GM21367 (cell line): ENCODE data around the gene EVL.

ENCODE experiments used
- ATAC-seq: cut with Tn5 transposase; IDR thresholded peaks from one replicate; pipeline ENCODE4 v1.9.1; 2021; ENCODE audit not compliant: unreplicated experiment

Gene EVL

DNA sequence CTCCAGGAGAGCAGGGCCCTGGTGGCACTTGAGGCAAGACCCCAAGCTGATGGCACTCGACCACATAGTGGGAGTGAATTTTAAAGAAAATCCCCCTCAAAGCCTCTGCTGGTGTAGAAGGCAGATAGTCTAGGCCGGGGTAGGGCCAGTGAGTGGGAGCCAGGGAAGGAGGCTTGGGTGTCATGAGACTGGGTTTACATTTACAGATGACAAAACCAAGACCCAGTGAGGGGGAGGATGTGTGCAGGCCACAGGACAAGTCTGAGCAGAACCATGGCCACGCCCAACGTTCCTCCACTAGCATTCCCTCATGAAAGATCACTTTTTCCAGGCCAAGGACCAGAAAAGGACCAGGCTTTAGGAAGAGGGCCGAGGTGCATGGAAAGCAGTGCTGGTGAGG, 42.0 kb downstream of the EVL start:
- ATAC-seq: no peak

DNA sequence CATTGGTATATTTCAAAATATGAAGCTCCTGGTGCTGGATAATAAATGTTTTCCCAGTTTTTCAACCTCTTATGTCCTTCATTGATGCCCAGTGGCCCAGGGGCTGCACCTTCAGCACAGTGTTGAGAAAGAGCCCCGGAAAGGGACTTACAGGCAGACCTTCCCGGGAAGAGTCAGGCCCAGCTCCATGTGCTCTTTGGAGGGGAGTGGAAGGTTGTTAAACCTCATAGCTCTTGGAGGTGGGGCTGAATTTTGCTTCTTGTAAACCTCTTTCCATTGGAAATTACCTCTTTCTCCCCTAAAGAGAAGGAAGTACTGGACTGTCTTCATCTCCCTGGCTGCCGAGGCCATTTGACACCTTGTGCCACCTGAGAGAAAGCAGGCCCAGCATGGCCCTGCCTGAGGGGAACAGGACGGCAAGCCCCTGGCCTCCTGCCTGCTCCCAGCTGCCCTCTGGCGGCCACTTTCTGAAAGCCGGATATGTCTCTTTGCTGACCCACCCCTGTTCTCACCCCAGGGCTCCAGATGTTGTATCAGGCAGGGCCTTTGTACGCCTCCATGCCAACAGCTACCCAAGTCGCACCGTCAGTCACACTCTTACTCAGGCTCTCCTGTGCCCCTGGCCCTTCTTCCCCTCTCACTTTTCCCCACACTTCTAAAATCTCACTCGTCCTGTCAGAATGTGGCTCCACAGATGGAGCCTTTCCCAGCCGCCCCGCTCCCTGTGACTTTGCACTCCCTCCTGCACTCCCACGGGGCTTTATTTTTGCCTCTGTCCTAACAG, 43.0 kb downstream of the EVL start:
- ATAC-seq: no peak

DNA sequence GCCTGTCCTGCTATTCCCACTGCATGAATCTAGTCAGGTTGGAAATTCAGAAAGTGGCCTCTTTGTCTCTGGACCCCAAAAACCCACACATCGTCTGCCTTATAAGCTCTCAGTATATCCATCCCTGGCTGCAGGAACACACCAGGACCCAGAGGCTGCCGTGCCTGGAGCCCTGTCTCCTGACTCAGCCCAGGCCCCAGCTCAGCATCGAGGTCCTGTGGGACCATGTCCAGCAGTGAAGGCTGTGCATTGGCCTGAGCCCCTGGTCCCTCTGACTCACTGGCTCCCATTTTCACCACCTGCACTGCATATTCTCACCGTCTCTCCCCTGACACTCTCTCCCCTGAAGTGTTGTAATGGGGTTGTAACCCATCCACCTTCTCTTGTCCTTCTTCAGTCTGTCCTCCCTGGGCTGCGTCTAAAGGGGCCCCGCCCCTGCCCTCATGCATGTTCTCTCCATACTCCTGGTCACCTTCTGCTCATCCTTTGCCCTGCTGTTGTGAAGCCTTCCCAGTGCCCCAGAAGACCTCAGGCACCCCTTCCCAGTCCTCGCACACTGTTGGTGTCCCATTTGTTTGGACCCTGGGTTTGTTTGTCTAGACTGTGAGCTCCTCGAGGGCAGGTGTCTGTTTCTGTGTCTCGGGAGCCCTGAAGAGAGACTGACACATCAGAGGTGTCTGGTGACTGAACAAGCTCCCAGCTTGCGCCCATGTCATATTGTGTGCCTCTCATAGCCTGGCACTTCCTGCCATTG, 43.8 kb downstream of the EVL start:
- no peak for ATAC-seq

DNA sequence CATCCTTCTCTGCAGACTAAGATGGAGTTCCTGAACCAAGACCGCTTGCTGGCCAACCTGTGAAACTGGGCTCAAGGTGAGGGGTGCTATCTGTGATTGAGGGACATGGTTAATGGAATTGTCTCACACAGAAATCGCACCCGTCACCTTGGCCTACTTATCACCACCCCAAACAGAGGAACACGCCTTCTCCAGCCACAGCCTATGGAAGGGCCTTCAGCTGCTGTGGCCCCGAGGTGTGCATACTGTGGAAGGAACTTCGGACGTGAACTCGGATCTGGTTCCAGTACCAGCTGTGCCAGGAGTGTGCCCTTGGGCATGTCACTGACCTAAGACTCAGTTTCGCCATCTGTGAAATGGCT, 44.4 kb downstream of the EVL start:
- no peak for ATAC-seq

DNA sequence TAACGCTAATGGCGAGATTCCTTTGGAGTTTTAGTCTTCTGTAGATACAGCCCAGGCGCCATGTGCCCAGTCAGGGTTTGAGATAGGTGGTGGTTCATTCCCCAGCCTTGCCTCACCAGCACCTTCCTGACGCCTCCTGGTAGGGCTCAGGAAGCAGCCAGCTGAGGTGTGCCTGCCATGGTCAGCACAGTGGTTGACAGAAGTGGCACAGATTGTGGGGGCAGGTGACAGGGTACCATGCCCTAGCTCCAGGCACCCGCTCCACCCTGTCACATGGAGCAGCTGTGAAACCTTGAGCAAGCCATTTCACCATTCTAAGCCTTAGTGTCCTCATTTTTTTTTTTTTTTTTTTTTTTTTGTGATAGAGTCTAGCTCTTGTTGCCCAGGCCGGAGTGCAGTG, 45.6 kb downstream of the EVL start:
- no peak for ATAC-seq

DNA sequence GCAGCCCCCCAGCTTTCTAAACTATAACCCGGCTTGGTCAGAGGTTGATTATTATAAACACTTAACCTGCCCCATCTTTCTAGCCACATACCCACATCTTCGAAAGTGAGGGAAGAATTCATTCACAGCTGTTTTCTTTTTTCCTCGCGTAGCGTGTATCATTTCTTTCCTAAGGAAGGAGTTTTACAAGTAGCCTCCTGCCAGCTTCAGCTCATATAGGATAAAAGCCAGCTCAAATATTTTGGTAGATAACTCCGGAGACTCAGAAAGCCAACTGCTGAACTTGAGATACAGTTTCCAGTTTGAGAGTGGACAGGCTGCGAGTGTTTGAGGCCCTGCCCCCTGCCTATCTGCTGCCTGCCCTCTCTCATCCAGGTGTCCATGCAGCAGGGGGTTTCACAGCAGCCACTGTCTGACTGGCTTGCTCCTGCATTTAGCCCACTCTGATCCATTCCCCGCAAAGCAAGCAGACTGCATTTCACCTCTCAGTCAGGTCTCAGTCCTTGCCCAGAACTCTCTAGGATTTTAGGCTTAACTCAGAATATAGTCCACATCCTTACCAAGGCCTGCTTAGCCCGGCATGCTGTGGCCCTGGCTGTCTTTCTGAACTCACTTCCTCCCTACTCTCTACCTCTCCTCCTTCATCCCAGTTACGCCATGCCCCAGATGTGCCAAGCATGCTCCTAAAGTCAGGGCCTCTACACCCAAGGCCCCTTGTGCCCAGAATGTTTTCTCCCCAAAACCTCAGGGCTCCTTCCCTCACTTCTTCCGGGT, 46.9 kb downstream of the EVL start:
- ATAC-seq: no peak

DNA sequence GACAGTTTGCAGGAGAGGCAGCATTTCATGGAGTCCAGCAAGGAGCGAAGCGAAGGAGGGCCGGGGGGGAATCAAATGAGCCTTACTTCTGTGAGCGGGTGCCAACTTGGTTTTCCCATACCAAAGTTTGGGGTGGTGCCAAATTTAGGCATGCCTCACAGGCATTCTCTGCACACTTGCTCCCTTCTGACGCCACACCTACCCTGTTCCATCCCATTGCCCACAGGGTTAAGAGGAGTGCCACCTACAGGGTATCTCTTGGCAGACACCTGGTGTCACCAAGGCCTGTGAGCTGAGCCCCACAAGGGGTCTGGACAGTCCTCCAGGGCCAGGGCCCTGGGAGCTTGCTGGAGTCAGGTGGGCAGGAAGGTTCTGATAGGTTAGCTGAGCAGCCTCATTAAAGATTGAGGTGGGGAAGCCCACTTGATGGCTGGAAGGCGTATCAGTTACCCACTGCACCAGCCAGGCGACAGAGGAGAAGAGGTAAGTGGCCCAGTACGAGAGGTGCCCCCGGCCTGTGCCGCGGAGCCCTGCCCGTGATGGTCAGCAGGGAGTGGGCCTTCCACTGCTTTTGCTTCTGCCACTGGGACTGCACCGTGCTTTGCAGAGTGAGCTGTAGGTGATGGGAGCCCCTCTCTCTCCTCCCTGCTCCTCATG, 49.0 kb downstream of the EVL start:
- ATAC-seq: no peak

DNA sequence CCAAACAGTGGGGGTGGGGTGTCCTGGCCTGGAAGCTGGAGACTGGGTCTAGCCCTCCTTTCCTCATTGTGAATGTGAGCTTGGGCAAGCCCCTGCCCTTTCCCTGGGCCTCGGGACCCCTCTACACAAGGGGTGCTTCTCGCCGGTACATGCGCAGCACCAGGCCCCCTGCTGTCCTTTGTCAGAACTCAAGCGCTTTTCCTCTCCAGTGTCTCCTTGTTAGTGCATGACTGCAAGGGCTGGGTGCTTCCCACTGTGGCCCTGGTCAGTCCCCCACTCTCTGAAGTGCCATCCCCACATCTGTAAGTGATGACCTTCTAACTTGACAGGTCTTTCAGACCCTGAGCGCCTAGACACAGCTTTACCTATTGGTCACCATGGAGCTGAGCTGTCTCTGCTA, 50.0 kb downstream of the EVL start:
- ATAC-seq: no peak

DNA sequence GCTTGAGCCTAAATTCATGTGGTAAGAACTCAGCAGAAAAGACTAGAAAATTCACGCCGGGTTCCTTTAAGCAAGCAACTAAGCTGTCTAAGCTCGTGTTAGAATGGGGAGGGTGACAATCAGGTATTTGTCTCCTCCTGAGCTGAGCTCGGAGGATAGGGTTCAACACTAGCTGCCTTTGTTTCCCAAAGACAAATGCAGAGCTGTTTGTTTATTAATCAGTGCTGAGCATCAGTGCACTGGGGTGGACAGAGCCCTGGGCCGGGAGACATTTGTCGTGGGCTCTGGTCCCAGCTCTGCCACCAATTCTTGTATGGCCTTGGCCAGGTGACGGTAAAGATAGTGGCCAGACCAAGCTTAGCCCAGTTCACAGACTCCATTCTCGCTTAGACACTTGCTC, 50.5 kb downstream of the EVL start:
- no peak for ATAC-seq

DNA sequence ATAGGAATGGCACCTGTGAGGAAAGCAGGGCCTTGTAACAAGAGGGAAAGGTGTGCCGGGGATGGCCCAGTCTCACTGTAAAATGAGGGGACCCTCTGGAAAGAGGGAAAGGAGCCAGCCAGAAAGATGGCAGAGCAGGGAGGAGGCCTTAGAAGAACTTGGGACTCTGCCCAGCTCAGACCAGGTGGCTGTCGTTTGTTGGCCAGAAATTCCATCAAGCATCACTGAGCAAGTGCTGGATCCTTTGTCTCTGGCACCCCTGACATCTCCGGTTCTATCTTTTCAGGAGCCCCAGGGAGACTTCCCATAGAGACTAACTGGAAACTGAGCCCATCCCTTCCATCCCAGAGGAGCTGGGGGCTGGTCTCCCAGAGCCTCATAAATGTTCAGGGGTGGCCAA, 50.9 kb downstream of the EVL start:
- ATAC-seq: no peak

DNA sequence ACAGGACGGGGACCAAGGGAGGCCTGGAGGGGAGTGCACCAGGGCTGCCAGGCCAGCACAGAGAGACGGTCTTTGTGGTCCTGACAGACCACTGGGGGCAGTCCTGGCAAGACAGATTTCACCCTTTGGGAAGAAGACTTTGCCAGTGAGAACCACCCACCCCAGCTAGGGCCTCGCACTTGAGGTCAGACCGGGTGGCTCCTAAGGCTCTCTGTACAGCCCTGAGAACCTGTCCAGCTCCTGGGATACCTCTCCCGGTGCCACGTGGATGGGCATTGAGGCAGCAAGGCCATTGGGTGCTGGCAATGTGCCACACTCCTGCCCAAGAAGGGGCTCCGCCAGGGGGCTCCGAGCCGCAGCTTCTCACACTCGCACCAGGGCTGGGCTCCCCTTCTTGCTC, 51.8 kb downstream of the EVL start:
- ATAC-seq: no peak

DNA sequence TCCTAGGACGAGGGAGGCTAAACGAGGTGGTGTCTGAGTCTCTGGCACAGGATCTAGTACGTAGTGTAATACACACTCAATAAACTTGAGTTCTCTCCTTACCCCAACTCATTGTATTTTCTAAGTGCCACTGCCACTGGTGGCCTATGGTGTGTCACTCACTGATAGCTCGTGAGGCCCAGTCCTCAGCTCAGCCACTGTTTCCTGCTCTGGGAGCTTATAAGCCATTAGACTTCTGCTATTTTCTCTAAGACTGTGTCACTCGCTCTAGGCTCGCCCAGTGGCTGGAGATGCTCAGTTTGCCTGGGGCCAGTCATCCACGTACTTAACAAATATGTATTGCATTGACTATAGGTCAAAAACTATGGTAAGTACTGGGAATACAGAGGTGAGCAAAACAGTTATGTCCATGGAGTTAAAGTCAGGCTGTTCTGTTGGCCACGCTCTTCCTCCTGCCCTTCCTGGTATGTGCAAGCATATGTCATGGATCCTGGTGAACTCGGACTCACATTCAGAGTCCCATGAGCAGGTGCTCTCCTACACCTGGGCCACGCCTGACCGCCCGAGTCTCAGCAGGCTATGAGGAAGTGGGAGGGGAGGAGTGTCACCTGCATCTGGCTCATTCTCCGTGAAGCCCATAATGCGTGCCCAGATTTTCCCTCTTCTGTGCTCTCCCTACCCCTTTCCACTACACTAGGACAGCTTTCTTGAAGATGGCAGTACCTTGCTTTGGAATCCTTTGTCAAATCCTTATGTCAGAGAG, 52.6 kb downstream of the EVL start:
- no peak for ATAC-seq

DNA sequence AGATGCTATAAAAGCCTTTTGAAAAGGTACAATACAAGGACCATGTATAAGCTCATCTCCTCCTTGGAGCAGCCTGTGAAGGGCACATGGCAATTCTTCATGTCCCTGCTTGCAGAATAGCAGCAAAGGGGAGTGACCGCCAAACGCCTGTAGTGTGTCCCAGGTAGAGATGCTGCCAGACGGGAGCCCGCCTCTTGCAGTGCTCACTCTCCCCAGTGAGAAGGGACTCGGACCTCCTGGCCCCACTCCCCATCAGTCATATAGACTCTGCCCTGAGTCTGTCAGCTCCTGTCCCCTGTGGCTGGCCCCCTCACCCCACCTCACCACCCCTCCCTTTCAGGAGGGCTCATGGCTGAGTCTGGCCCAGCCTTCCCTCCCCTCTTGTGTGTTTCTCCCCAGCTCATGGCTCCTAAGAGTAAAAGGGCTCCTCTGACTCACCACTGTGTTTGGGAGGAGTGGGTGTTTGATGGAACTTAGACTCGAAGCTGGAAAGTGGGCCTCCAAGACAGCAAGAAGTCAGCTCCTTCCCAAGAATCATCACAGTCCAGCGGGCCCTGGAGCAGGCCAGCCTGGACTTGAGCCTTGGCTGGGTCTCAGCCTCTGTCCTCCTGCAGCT, 53.3 kb downstream of the EVL start:
- no peak for ATAC-seq

DNA sequence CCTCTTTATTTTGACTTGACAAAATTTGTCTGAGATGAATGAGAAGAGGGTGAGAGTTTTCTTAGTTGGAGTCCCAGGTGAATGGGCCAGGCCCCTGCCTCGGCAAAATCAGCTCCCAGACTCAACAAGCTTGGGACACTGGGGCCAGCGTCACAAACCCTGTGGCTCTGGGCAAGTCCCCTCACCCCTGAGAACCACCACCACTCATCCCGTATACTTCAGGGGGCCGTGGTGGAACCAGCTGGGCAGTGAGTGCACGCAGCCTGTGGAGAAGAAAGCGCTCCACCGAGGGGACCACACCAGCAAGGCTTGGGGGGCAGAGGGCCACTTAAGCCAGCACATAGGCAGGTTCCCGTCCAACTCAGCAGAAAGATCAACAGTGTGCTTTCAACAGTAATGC, 54.0 kb downstream of the EVL start:
- no peak for ATAC-seq

DNA sequence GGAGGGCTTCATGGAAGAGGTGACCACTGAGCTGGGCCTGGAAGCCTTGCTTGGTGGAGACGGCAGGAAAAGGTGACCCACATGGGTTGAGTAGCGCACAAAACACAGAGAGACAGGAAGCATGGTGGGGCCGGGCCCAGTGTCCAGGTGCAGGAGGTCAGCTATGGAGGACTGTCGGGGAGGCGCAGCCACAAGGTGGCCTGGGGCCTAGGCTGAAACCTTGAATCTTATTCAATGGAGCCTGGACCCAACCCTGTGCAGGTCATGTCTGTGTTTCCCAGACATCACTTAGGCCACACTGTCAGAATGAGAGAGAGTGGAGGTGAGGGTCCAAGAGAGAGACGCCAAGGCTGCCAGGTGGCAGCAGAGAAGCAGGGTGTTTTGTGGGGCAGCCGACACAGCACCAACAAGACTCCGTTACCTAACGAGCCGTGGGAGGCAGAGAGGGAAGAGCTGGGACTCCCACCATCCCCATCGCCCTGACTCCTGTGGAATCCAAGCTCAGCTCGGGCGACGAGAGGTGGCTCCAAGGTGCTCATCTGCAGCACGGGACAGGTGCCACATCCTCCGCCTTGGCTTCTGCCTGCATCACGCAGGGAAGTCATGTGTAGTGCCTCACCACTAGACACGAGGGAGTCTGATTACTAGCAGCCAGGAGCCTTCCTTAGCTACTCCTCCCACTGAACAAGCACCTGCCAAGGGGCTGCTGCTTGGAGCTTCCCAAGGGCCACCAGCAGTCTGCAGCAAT, 55.5 kb downstream of the EVL start:
- no peak for ATAC-seq

DNA sequence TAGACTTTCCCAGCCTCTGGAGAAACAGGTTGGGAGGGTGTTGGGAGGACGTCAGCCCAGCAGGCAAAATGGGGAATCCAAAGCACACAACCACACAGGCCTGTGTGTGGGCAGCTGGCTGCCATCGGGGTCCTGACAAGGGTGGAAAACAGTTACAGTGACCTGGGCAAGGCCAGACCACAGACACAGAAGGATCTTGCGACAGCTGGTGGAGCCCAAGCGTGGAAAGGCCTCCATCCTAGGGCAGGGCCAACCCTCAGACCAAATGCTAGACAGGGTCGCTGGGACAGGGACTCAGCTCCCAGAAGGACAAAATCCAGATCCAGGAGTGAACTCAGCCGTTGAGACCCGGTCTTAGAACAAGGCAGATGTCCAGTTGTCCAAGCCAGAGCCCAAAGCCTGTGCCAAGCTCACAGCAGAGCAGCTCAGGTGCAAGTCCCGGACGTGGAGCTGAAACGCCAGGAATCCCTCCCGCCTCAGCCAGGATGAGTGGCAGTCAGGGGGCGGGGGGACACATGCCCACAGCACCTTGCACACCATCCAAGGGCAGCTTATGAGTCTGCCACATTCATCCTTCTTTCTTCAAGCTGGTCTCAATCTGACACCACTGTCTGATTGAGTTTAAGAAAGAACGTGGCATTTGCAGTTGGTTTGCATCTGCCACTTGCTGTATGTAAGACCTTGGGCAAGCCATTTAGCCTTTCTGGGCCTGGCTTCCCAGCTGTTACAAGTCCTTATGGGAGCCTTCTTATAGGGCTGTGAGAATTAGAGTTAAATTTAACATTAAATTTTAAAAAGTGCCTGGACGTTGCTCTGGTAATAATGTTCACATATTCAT, 56.6 kb downstream of the EVL start:
- ATAC-seq: no peak

DNA sequence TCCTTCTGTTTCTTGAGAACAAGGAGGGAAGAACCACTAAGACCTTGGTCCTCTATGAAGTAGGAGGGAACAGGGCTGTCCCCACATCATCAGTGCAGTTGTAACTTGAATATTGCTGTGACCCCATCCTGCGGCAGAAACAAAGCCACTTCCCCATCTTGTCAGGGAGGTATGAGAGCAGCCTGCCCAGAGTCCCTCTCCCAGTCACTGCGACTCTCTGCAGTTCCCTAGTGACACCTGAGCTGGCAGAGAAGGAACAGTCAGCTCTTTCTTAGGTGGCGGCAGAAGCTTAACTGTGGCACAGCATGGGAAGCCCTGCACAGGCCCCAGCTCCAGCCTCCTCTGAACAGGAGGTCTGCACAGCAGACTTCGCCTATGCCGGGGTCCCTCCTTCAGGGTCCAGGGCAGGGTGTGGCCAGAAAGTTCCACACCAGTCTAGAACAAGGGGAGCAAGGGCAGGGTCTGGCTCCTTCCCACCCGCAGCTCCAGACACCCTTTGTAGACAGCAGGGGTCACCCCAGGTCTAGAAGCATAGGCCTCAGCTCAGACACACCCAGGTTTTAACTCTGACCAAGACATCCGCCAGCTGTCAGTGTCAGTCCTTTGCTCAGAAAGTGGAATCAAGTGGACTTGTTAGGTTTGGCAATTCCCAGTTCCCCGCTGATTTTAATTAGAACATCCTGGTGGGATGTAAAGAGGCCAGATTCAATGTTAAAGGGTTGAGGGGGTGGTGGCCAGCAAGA, 57.4 kb downstream of the EVL start:
- ATAC-seq: no peak

DNA sequence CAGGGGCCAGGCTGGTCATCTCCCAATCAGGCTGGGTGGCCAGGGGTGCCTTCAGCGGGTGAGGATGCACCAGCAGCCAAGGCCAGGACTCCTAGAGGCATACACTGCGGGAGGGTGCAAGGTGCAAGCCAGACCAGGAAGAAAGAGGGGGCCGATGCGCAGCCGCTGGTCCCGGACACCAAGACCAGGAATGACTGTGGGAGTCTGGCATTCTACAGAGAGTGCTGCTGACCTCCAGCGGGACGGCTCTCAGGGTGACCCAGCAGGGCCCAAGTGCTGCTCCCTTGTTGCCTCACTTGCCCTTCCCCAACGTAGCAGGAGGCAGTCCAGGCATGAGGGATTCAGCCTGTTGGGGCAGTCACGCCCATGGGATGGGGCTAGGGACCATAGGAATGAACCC, 58.4 kb downstream of the EVL start:
- ATAC-seq: no peak
